Measurements from ENCODE around the gene USP5. TPM values are rescaled to one million over a fixed set of nuclear protein-coding genes. Genes with fewer than 3 reads are reported as not detected.
"Not testable (repeated sequence)": the region's sequence is repeated elsewhere in the genome, so short reads cannot be mapped to it uniquely, and the experiment has no call there.

Gene USP5
- total RNA-seq, 3 donors from 2014 or later: 32.6 to 52.8 (median 34.7) TPM

- H3K4me1 ChIP-seq: peaks cover 5 to 27% of the 10 kb centered on the region in 2 donors
- intact Hi-C loops (cut with DNase I; ENCODE audit: low total_unique reads): loop anchor here (5.0 to 10.0 kb wide), 2 partner anchors 95 to 662 kb away; no protein-coding TSS in a partner anchor
- H3K9me3 ChIP-seq: no peaks in the 10 kb centered on the region
- DNase-seq (ENCODE audit: low spot score in 2 of 2): peak; percentile 74 to 83
- TF ChIP-seq CTCF (IDR thresholded peaks at IDR 0.05) (peak; percentile 82 to 94 (median 89)), POLR2AphosphoS5 (IDR thresholded peaks at IDR 0.05) (peak in 1 of 3 donors; percentile 37), POLR2A (IDR thresholded peaks at IDR 0.05) (no peak)
- H3K27ac ChIP-seq: peak overlapping the region; percentile 95 to 96
- H3K27me3 ChIP-seq: no peaks in the 10 kb centered on the region
- H3K36me3 ChIP-seq: no peaks in the 10 kb centered on the region
- peak overlapping the region; percentile 90 to 100 (median 94) for H3K4me3 ChIP-seq
These were observed 17.4 kb downstream of the USP5 start for GRCh38 chr12:6869049-6870021.

GRCh38 chr12:6870304-6870703 lies 18.4 kb downstream of the USP5 start:
- not testable (repeated sequence) for H3K36me3 ChIP-seq; H3K27me3 ChIP-seq; H3K4me3 ChIP-seq; H3K9me3 ChIP-seq; DNase-seq (ENCODE audit: low spot score in 2 of 2)
- Histone ChIP-seq H3K4me1 (peaks cover 5 to 27% of the 10 kb centered on the region in 2 donors), H3K27ac (peak overlapping the region in 1 of 2 donors; percentile 12)
- intact Hi-C loops (cut with DNase I; ENCODE audit: low total_unique reads): loop anchor here (5.0 kb wide), 1 partner anchor 663 kb away; no protein-coding TSS in a partner anchor

- no peaks in the 10 kb centered on the region for H3K9me3 ChIP-seq
- H3K4me1 ChIP-seq: peaks cover 5 to 27% of the 10 kb centered on the region in 2 donors
- H3K36me3 ChIP-seq: no peaks in the 10 kb centered on the region
- H3K4me3 ChIP-seq: peak overlapping the region in 2 of 3 donors; percentile 70 to 84
- peak overlapping the region; percentile 78 to 94 for H3K27ac ChIP-seq
- DNase-seq (ENCODE audit: low spot score in 2 of 2): no peak
- intact Hi-C loops (cut with DNase I; ENCODE audit: low total_unique reads): loop anchor here (5.0 kb wide), 1 partner anchor 664 kb away; no protein-coding TSS in a partner anchor
- TF ChIP-seq POLR2A (IDR thresholded peaks at IDR 0.05) (no peak), POLR2AphosphoS5 (IDR thresholded peaks at IDR 0.05) (no peak), CTCF (IDR thresholded peaks at IDR 0.05) (no peak)
- no peaks in the 10 kb centered on the region for H3K27me3 ChIP-seq
These were observed 19.4 kb downstream of the USP5 start for GRCh38 chr12:6871052-6871957.

GRCh38 chr12:6872073-6873048 lies 20.4 kb downstream of the USP5 start:
- H3K27ac ChIP-seq: peak overlapping the region; percentile 78 to 94
- no peaks in the 10 kb centered on the region for H3K27me3 ChIP-seq
- peak overlapping the region; percentile 70 to 84 (median 72) for H3K4me3 ChIP-seq
- no peaks in the 10 kb centered on the region for H3K9me3 ChIP-seq
- TF ChIP-seq POLR2AphosphoS5 (IDR thresholded peaks at IDR 0.05) (peak in 2 of 3 donors; percentile 46 to 66), POLR2A (IDR thresholded peaks at IDR 0.05) (no peak), CTCF (IDR thresholded peaks at IDR 0.05) (peak; percentile 85 to 87 (median 86))
- peaks cover 5 to 27% of the 10 kb centered on the region in 2 donors for H3K4me1 ChIP-seq
- DNase-seq (ENCODE audit: low spot score in 2 of 2): peak; percentile 71 to 79
- H3K36me3 ChIP-seq: no peaks in the 10 kb centered on the region
- intact Hi-C loops (cut with DNase I; ENCODE audit: low total_unique reads): loop anchor here (5.0 kb wide), 1 partner anchor 665 kb away; no protein-coding TSS in a partner anchor

All from breast epithelium (tissue), 4 donors.